ENCODE results near the gene MMS22L. TPM values are rescaled to one million over a fixed set of nuclear protein-coding genes. Genes with fewer than 3 reads are reported as not detected.
A peak's percentile ranks its signal among the peaks of the same experiment; 100 is the strongest.

MMS22L gene
- total and polyA plus RNA-seq, 2 of the 4 experiments (the other 2 are of a cell fraction): 6.1 to 18.6 TPM

GRCh38 chr6:97293198-97293696 is 10.2 kb upstream of the MMS22L start:
- ChIA-PET POLR2A (ENCODE audit: unreplicated experiment) (no interaction called here), CTCF (no interaction called here)
- Histone ChIP-seq H2BK5ac (ENCODE audit: low read depth, low read length, poor library complexity, severe bottlenecking) (no peak overlapping the region), H3K9me1 (ENCODE audit: insufficient read depth, low read length) (no peaks in the 10 kb centered on the region), H2BK120ac (ENCODE audit: low read depth, low read length) (peak overlapping the region; percentile 16; the same call in 1 of the 2 replicates), H3K56ac (ENCODE audit: extremely low read depth, insufficient read depth, low read length) (no peak overlapping the region), H3K4me1 (ENCODE audit: control insufficient read depth, insufficient read depth, low read length) (peaks cover 3% of the 10 kb centered on the region; the same call in 1 of the 2 replicates), H4K8ac (ENCODE audit: low read depth in 2 of 2, low read length in 2 of 2) (no peak overlapping the region), H2AK5ac (ENCODE audit: low read depth, low read length) (no peak overlapping the region), H2AFZ (replicated peaks; ENCODE audit: low read length, poor library complexity) (no peak overlapping the region), H4K91ac (ENCODE audit: insufficient read depth, low read depth, low read length) (no peak overlapping the region), H2BK20ac (ENCODE audit: low read depth, low read length) (peak overlapping the region; percentile 41; the same call in 1 of the 2 replicates), H3K9ac (ENCODE audit: low read depth, low read length) (no peak overlapping the region), H3K36me3 (ENCODE audit: control insufficient read depth, insufficient read depth, low read length) (no peaks in the 10 kb centered on the region), H3K4me3 (ENCODE audit: insufficient read depth, low read depth, low read length) (no peak overlapping the region), H2AK9ac (replicated peaks; ENCODE audit: low read depth, low read length, poor library complexity) (no peak overlapping the region), H4K20me1 (ENCODE audit: insufficient read depth, low read length) (no peaks in the 10 kb centered on the region), H3K18ac (ENCODE audit: low read depth, low read length) (no peak overlapping the region), H3K79me1 (ENCODE audit: low read depth in 1 of 2, low read length in 2 of 2) (no peaks in the 10 kb centered on the region), H3K23ac (ENCODE audit: low read depth, low read length) (no peak overlapping the region), H3K4me2 (ENCODE audit: low read depth, low read length) (no peak overlapping the region; the same call in 1 of the 2 replicates), H3K27ac (ENCODE audit: insufficient read depth, low read length) (no peak overlapping the region), H4K5ac (ENCODE audit: low read depth, low read length) (no peak overlapping the region), H3K27me3 (ENCODE audit: control insufficient read depth, insufficient read depth, low read length) (no peaks in the 10 kb centered on the region), H2BK15ac (ENCODE audit: low read depth, low read length) (no peak overlapping the region), H3K14ac (replicated peaks; ENCODE audit: low read depth, low read length) (no peak overlapping the region), H3K9me3 (ENCODE audit: control insufficient read depth, insufficient read depth, low read length) (no peaks in the 10 kb centered on the region), H3K4ac (ENCODE audit: low read depth, low read length) (no peak overlapping the region)
- WGBS, 2 experiments (ENCODE audit: extremely low coverage in 2 of 2, insufficient read length in 1 of 2): 100% methylated on average over 1 of the region's 2 CpGs; no CpG with 5 or more reads in 1 of the 2 experiments
- intact Hi-C loops (cut with micrococcal nuclease): no loop called here
- ATAC-seq (ENCODE audit: low read depth) (no peak), DNase-seq (peak; percentile 15)
- no TSS peak for BruUV-seq (replicated peaks)
- in situ Hi-C loops (cut with MboI; ENCODE audit: low sequenced_read_pairs): no loop called here
- dilution Hi-C loops (cut with HindIII; ENCODE audit: low sequenced_read_pairs, unreplicated experiment): no loop called here
- TF ChIP-seq RFX5 (IDR thresholded peaks at IDR 0.05; ENCODE audit: low read depth, low read length) (no peak), CEBPB (IDR thresholded peaks at IDR 0.05; ENCODE audit: low read depth, low read length) (peak; percentile 62)
